OCI-LY7 (cell line): Measurements from ENCODE around the gene TLE1. TPM values are rescaled to one million over a fixed set of nuclear protein-coding genes. Genes with fewer than 3 reads are reported as not detected.

ENCODE experiments used
- BruUV-seq: library from RNA; stranded (reverse); fragments of 400-500 nt; replicated peaks from 2 replicates; lab custom pipeline; 2021; lab: Mats Ljungman, UMichigan
- CTCF ChIA-PET: fragments of 300-600 bp; sonication (Branson Sonifier 250); formaldehyde crosslinking; loops from one replicate; lab custom pipeline; 2022; ENCODE audit warnings: antibody characterized with exemption; ENCODE audit not compliant: unreplicated experiment; lab: Charles Lee
- POLR2A ChIA-PET: fragments of 300-600 bp; sonication (Branson Sonifier 250); formaldehyde crosslinking; loops from one replicate; lab custom pipeline; 2022; ENCODE audit warnings: antibody characterized with exemption; lab: Charles Lee
- DNase-seq: peaks from one replicate; pipeline ENCODE4 v3.0.0-alpha.2; 2015; ENCODE audit warnings: low spot score
- H2AFZ ChIP-seq: fragments of 200-600 bp; sonication (generic), shearing (Covaris generic); 2 replicates; pipeline ENCODE4 v1.6.1; 2014; ENCODE audit warnings: mild to moderate bottlenecking, antibody characterized with exemption, low read length, moderate library complexity
- H3K27ac ChIP-seq: fragments of 200-600 bp; sonication (generic); 2 replicates; pipeline ENCODE4 v1.5.1; 2014; ENCODE audit warnings: mixed run types, low read depth, mild to moderate bottlenecking, moderate library complexity, low read length, inconsistent platforms; ENCODE audit not compliant: poor library complexity, severe bottlenecking
- H3K36me3 ChIP-seq: fragments of 200-600 bp; sonication (generic); 2 replicates; pipeline ENCODE4 v1.6.1; 2014; ENCODE audit warnings: mild to moderate bottlenecking, antibody characterized with exemption, low read length, moderate library complexity, mixed read lengths; ENCODE audit not compliant: insufficient read depth
- H3K4me1 ChIP-seq: fragments of 200-600 bp; sonication (generic); 2 replicates; pipeline ENCODE4 v1.5.1; 2014; ENCODE audit warnings: mild to moderate bottlenecking, low read length; ENCODE audit not compliant: insufficient read depth, poor library complexity, severe bottlenecking
- H3K4me2 ChIP-seq: fragments of 200-600 bp; sonication (generic); 2 replicates; pipeline ENCODE4 v1.6.1; 2014; ENCODE audit warnings: mild to moderate bottlenecking, low read length
- H3K4me3 ChIP-seq: fragments of 200-600 bp; sonication (generic); 2 replicates; pipeline ENCODE4 v1.5.1; 2014; ENCODE audit warnings: mild to moderate bottlenecking, low read depth, low read length; ENCODE audit not compliant: poor library complexity, severe bottlenecking
- H3K79me2 ChIP-seq: fragments of 200-600 bp; sonication (generic); 2 replicates; pipeline ENCODE4 v1.6.1; 2016; ENCODE audit warnings: low read depth, mild to moderate bottlenecking, low read length, moderate library complexity, mixed read lengths; ENCODE audit not compliant: insufficient read depth
- H3K9me2 ChIP-seq: fragments of 200-600 bp; sonication (generic); 2 replicates; pipeline ENCODE4 v1.6.1; 2016; ENCODE audit warnings: mild to moderate bottlenecking, low read length, mixed read lengths; ENCODE audit not compliant: insufficient read depth
- H3K9me3 ChIP-seq: fragments of 200-600 bp; sonication (generic); 2 replicates; pipeline ENCODE4 v1.6.1; 2014; ENCODE audit warnings: mild to moderate bottlenecking, mixed run types, low read length, mixed read lengths
- H4K20me1 ChIP-seq: fragments of 200-600 bp; sonication (generic); 2 replicates; pipeline ENCODE4 v1.6.1; 2014; ENCODE audit warnings: mild to moderate bottlenecking, antibody characterized with exemption, low read length, moderate library complexity, mixed read lengths; ENCODE audit not compliant: insufficient read depth
- CTCF ChIP-seq: fragments of 200-600 bp; sonication (generic); conservative IDR thresholded peaks from 2 replicates; pipeline ENCODE4 v1.5.1; 2014; ENCODE audit warnings: mild to moderate bottlenecking, antibody characterized with exemption, low read length, moderate library complexity, mixed read lengths
- EZH2phosphoT487 ChIP-seq: fragments of 200-600 bp; sonication (generic); IDR thresholded peaks from 2 replicates; pipeline ENCODE4 v1.6.1; 2018; ENCODE audit warnings: low read depth, borderline replicate concordance, mild to moderate bottlenecking, mixed run types, antibody characterized with exemption, low read length, moderate library complexity, mixed read lengths
- intact Hi-C: fragments of 100-400 bp; cut with micrococcal nuclease; formaldehyde crosslinking; loops from one replicate; pipeline ENCODE4 v1.10.0; 2022; ENCODE audit not compliant: unreplicated experiment
- total RNA-seq, 2 experiments: library from RNA; depleted of rRNA in 1 of 2; stranded (reverse); fragments of >200 nt in 1 of 2; shearing (Covaris generic) in 1 of 2; gene quantifications; 2 replicates each; pipeline ENCODE4 v1.2.3, GENCODE V29; 2014 to 2022

Gene TLE1
- total RNA-seq, 2 experiments from 2014 or later, result 0.13 TPM; not detected in 1

DNA sequence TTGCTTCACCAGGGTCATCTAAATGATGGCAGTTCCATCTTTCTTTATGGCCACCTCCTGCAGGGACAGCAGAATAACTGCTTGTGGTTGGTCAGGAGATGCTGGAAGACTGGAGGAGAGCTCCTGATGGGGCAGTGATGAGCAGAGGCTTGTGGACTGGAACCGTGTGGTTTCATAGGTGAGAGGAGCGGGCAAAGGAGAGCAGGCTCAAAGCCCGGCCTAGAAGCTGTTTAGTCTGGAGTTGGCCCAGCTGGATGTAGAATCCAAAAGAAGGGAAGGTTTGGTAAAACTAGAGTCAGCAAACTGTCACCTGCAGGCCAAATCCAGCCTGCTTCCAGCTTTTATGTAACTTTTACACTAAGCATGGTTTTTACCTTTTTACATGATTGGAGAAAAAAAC, 32.9 kb upstream of the TLE1 start:
- no peaks in the 10 kb centered on the region for H3K4me1 ChIP-seq
- no peaks in the 10 kb centered on the region for H3K79me2 ChIP-seq
- TF ChIP-seq CTCF (no peak), EZH2phosphoT487 (no peak)
- no peak overlapping the region for H3K4me2 ChIP-seq
- BruUV-seq, result no TSS peak
- no peak overlapping the region for H3K4me3 ChIP-seq
- DNase-seq, result no peak
- H3K9me2 ChIP-seq, result no peaks in the 10 kb centered on the region
- POLR2A ChIA-PET, result no interaction called here
- no peaks in the 10 kb centered on the region for H3K9me3 ChIP-seq
- intact Hi-C loops, result no loop called here
- H3K36me3 ChIP-seq, result no peaks in the 10 kb centered on the region
- CTCF ChIA-PET, result no interaction called here
- no peaks in the 10 kb centered on the region for H4K20me1 ChIP-seq
- no peak overlapping the region for H2AFZ ChIP-seq
- H3K27ac ChIP-seq, result no peak overlapping the region

GRCh38 chr9:81720450-81721086, 31.2 kb upstream of the TLE1 start:
- intact Hi-C loops, result no loop called here

More at GRCh38 chr9:81720450-81721086, 31.2 kb upstream of the TLE1 start:
- H3K79me2 ChIP-seq, result no peaks in the 10 kb centered on the region
- DNase-seq, result no peak
- H3K9me3 ChIP-seq, result no peaks in the 10 kb centered on the region
- H3K9me2 ChIP-seq, result no peaks in the 10 kb centered on the region
- H3K36me3 ChIP-seq, result no peaks in the 10 kb centered on the region
- ChIA-PET CTCF (no interaction called here), POLR2A (no interaction called here)
- H4K20me1 ChIP-seq, result no peaks in the 10 kb centered on the region
- BruUV-seq, result no TSS peak
- no peak for TF ChIP-seq CTCF
- no peak for TF ChIP-seq EZH2phosphoT487
- H3K4me2 ChIP-seq, result no peak overlapping the region
- H3K27ac ChIP-seq, result no peak overlapping the region
- no peak overlapping the region for H3K4me3 ChIP-seq
- H2AFZ ChIP-seq, result no peak overlapping the region
- no peaks in the 10 kb centered on the region for H3K4me1 ChIP-seq
